ENCODE data around the gene NXF3. TPM values are rescaled to one million over a fixed set of nuclear protein-coding genes. Genes with fewer than 3 reads are reported as not detected.
"Not testable (repeated sequence)": the region's sequence is repeated elsewhere in the genome, so short reads cannot be mapped to it uniquely, and the experiment has no call there.

NXF3 gene
- total RNA-seq, 1 experiment from 2014 or later, result not detected

DNA sequence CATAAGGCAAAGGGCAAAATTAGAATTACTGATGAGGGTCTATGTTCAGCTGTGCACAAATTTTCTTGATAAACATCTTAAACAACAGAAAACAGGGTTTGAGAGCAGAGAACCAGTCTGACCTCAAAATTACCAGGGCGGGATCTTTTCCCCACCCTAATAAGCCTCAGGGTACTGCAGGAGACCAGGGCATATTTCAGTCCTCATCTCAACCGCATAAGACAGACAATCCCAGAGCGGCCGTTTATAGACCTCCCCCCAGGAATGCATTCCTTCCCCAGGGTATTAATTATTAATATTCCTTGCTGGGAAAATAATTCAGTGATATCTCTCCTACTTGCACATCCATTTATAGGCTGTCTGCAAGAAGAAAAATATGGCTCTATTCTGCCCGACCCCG, 16.6 kb upstream of the NXF3 start:
- DNase-seq (ENCODE audit: low spot score); H3K4me1 ChIP-seq (ENCODE audit: insufficient read depth, low read length, poor library complexity, severe bottlenecking); CTCF ChIA-PET; BruUV-seq (replicated peaks); intact Hi-C loops (cut with micrococcal nuclease; ENCODE audit: unreplicated experiment); H3K27me3 ChIP-seq (replicated peaks; ENCODE audit: insufficient read depth, low read depth, low read length, poor library complexity); H3K9me3 ChIP-seq (ENCODE audit: low read depth, low read length, poor library complexity, severe bottlenecking); POLR2A ChIA-PET (ENCODE audit: low non-redundant PET); H3K4me3 ChIP-seq (ENCODE audit: low read depth, low read length, poor library complexity, severe bottlenecking); H3K36me3 ChIP-seq (ENCODE audit: insufficient read depth, low read length, poor library complexity, severe bottlenecking); H3K27ac ChIP-seq (ENCODE audit: low read depth, low read length, poor library complexity, severe bottlenecking): not testable (repeated sequence)

DNA sequence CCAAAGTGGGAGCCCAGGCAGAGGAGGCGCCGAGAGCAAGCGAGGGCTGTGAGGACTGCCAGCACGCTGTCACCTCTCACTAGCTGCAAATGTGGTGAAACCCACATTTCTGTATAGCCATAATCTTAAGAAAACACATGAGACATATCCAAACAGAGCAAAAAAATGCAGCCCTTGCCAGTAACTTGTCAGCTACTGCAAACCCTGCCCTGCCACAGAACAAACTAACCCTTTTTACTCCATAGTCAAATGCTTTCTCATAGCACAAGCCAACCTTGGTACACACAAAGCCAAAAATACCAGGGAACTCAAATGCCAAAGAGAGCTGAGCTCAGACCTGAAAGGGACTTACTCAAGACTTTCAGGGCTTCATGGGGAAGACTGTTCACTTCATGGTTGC, 14.9 kb upstream of the NXF3 start:
- Histone ChIP-seq H3K36me3 (ENCODE audit: insufficient read depth, low read length, poor library complexity, severe bottlenecking) (no peaks in the 10 kb centered on the region), H3K4me3 (ENCODE audit: low read depth, low read length, poor library complexity, severe bottlenecking) (no peak overlapping the region), H3K27me3 (replicated peaks; ENCODE audit: insufficient read depth, low read depth, low read length, poor library complexity) (no peaks in the 10 kb centered on the region), H3K27ac (ENCODE audit: low read depth, low read length, poor library complexity, severe bottlenecking) (no peak overlapping the region), H3K9me3 (ENCODE audit: low read depth, low read length, poor library complexity, severe bottlenecking) (no peaks in the 10 kb centered on the region), H3K4me1 (ENCODE audit: insufficient read depth, low read length, poor library complexity, severe bottlenecking) (no peaks in the 10 kb centered on the region)
- ChIA-PET POLR2A (ENCODE audit: low non-redundant PET) (interaction anchor here (0.6 kb wide), 1 partner anchor 269 kb away, joined by 10 read pairs; no protein-coding TSS in a partner anchor), CTCF (no interaction called here)
- intact Hi-C loops (cut with micrococcal nuclease; ENCODE audit: unreplicated experiment), result no loop called here
- DNase-seq (ENCODE audit: low spot score), result no peak
- TF ChIP-seq, protein P1, sequence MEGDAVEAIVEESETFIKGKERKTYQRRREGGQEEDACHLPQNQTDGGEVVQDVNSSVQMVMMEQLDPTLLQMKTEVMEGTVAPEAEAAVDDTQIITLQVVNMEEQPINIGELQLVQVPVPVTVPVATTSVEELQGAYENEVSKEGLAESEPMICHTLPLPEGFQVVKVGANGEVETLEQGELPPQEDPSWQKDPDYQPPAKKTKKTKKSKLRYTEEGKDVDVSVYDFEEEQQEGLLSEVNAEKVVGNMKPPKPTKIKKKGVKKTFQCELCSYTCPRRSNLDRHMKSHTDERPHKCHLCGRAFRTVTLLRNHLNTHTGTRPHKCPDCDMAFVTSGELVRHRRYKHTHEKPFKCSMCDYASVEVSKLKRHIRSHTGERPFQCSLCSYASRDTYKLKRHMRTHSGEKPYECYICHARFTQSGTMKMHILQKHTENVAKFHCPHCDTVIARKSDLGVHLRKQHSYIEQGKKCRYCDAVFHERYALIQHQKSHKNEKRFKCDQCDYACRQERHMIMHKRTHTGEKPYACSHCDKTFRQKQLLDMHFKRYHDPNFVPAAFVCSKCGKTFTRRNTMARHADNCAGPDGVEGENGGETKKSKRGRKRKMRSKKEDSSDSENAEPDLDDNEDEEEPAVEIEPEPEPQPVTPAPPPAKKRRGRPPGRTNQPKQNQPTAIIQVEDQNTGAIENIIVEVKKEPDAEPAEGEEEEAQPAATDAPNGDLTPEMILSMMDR (conservative IDR thresholded peaks at IDR 0.05; ENCODE audit: low read depth, low read length), result no peak
- TF ChIP-seq EZH2 (IDR thresholded peaks at IDR 0.05; ENCODE audit: borderline replicate concordance, low read depth, low read length, poor library complexity, severe bottlenecking), result no peak
- BruUV-seq (replicated peaks), result no TSS peak

DNA sequence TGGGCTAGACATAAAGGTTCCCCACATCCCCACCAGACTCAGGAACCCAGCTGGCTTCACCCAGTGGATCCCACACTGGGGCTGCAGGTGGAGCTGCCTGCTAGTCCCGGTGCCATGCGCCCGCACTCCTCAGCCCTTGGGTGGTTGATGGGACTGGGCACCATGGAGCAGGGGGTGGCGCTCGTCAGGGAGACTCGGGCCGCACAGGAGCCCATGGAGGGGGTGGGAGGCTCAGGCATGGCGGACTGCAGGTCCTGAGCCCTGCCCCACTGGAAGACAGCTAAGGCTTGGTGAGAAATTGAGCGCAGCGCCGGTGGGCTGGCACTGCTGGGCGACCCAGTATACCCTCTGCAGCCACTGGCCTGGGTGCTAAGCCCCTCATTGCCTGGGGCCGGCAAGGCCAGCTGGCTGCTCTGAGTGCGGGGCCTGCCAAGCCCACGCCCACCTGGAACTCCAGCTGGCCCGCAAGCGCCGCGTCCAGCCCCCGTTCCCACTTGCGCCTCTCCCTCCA, 14.3 kb upstream of the NXF3 start:
- DNase-seq (ENCODE audit: low spot score); H3K9me3 ChIP-seq (ENCODE audit: low read depth, low read length, poor library complexity, severe bottlenecking); H3K4me3 ChIP-seq (ENCODE audit: low read depth, low read length, poor library complexity, severe bottlenecking); H3K27me3 ChIP-seq (replicated peaks; ENCODE audit: insufficient read depth, low read depth, low read length, poor library complexity); H3K36me3 ChIP-seq (ENCODE audit: insufficient read depth, low read length, poor library complexity, severe bottlenecking); BruUV-seq (replicated peaks); H3K27ac ChIP-seq (ENCODE audit: low read depth, low read length, poor library complexity, severe bottlenecking); CTCF ChIA-PET; intact Hi-C loops (cut with micrococcal nuclease; ENCODE audit: unreplicated experiment); H3K4me1 ChIP-seq (ENCODE audit: insufficient read depth, low read length, poor library complexity, severe bottlenecking): not testable (repeated sequence)
- POLR2A ChIA-PET (ENCODE audit: low non-redundant PET), result interaction anchor here (0.6 kb wide), 2 partner anchors 270 to 1071 kb away, joined by 3 to 10 read pairs; no protein-coding TSS in a partner anchor

DNA sequence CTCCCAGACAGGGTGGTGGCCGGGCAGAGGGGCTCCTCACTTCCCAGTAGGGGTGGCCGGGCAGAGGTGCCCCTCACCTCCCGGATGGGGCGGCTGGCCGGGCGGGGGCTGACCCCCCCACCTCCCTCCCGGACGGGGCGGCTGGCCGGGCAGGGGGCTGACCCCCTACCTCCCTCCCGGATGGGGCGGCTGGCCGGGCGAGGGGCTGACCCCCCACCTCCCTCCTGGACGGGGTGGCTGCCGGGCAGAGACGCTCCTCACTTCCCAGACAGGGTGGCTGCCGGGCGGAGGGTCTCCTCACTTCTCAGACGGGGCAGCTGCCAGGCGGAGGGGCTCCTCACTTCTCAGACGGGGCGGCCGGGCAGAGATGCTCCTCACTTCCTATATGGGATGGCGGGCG, 11.4 kb upstream of the NXF3 start:
- H3K4me3 ChIP-seq (ENCODE audit: low read depth, low read length, poor library complexity, severe bottlenecking); H3K27ac ChIP-seq (ENCODE audit: low read depth, low read length, poor library complexity, severe bottlenecking); DNase-seq (ENCODE audit: low spot score); H3K27me3 ChIP-seq (replicated peaks; ENCODE audit: insufficient read depth, low read depth, low read length, poor library complexity); BruUV-seq (replicated peaks); CTCF ChIA-PET; H3K36me3 ChIP-seq (ENCODE audit: insufficient read depth, low read length, poor library complexity, severe bottlenecking); intact Hi-C loops (cut with micrococcal nuclease; ENCODE audit: unreplicated experiment); POLR2A ChIA-PET (ENCODE audit: low non-redundant PET); H3K9me3 ChIP-seq (ENCODE audit: low read depth, low read length, poor library complexity, severe bottlenecking): not testable (repeated sequence)
- peaks cover 25% of the 10 kb centered on the region for H3K4me1 ChIP-seq (ENCODE audit: insufficient read depth, low read length, poor library complexity, severe bottlenecking)

DNA sequence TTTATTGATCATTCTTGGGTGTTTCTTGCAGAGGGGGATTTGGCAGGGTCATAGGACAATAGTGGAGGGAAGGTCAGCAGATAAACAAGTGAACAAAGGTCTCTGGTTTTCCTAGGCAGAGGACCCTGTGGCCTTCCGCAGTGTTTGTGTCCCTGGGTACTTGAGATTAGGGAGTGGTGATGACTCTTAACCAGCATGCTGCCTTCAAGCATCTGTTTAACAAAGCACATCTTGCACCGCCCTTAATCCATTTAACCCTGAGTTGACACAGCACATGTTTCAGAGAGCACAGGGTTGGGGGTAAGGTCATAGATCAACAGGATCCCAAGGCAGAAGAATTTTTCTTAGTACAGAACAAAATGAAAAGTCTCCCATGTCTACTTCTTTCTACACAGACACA, 10.9 kb upstream of the NXF3 start:
- H3K27ac ChIP-seq (ENCODE audit: low read depth, low read length, poor library complexity, severe bottlenecking); CTCF ChIA-PET; H3K4me3 ChIP-seq (ENCODE audit: low read depth, low read length, poor library complexity, severe bottlenecking); H3K9me3 ChIP-seq (ENCODE audit: low read depth, low read length, poor library complexity, severe bottlenecking); BruUV-seq (replicated peaks); intact Hi-C loops (cut with micrococcal nuclease; ENCODE audit: unreplicated experiment); DNase-seq (ENCODE audit: low spot score); H3K36me3 ChIP-seq (ENCODE audit: insufficient read depth, low read length, poor library complexity, severe bottlenecking); H3K27me3 ChIP-seq (replicated peaks; ENCODE audit: insufficient read depth, low read depth, low read length, poor library complexity); POLR2A ChIA-PET (ENCODE audit: low non-redundant PET): not testable (repeated sequence)
- peaks cover 26% of the 10 kb centered on the region for H3K4me1 ChIP-seq (ENCODE audit: insufficient read depth, low read length, poor library complexity, severe bottlenecking)
